CD14-positive monocyte (primary cell): ENCODE measurements around the gene HNRNPA2B1. TPM values are rescaled to one million over a fixed set of nuclear protein-coding genes. Genes with fewer than 3 reads are reported as not detected.

Experiments used
- DNase-seq, 3 donors: peaks; one replicate each; pipeline ENCODE4 v3.0.0-alpha.2; 2011 to 2022
- H2AFZ ChIP-seq: 2 replicates; pipeline ENCODE4 v1.6.0; 2012; ENCODE audit warnings: mild to moderate bottlenecking, low read depth, low read length, inconsistent platforms; ENCODE audit not compliant: insufficient read depth, poor library complexity, severe bottlenecking
- H3K27ac ChIP-seq, 2 donors: 1 replicate in 1 of 2; 2 replicates in 1 of 2; pipeline ENCODE4 v1.5.1; 2012 to 2013; ENCODE audit warnings: low read length in 2 of 2, control low read depth in 1 of 2, inconsistent platforms in 1 of 2, low read depth in 1 of 2, mild to moderate bottlenecking in 1 of 2
- H3K27me3 ChIP-seq, 2 donors: one replicate each; pipeline versions ENCODE4 v1.6.0 to v1.6.1; 2011 to 2013; ENCODE audit warnings: low read length in 2 of 2; ENCODE audit not compliant: control insufficient read depth in 2 of 2, insufficient read depth in 2 of 2
- H3K36me3 ChIP-seq, 2 donors: replicated peaks in 1 of 2; 1 replicate in 1 of 2; 2 replicates in 1 of 2; pipeline versions ENCODE4 v1.5.1 to v1.6.1; 2012 to 2013; ENCODE audit warnings: low read length in 2 of 2, control low read depth in 1 of 2, inconsistent platforms in 1 of 2, mild to moderate bottlenecking in 1 of 2; ENCODE audit not compliant: insufficient read depth in 2 of 2, control insufficient read depth in 1 of 2
- H3K4me1 ChIP-seq, 2 donors: 1 replicate in 1 of 2; 2 replicates in 1 of 2; pipeline versions ENCODE4 v1.5.1 to v1.6.1; 2012 to 2013; ENCODE audit warnings: low read length in 2 of 2, control low read depth in 1 of 2, inconsistent platforms in 1 of 2, mild to moderate bottlenecking in 1 of 2, moderate library complexity in 1 of 2; ENCODE audit not compliant: insufficient read depth in 2 of 2, control insufficient read depth in 1 of 2
- H3K4me2 ChIP-seq: replicated peaks from 2 replicates; pipeline ENCODE3; 2012; ENCODE audit warnings: low read length, moderate library complexity, mild to moderate bottlenecking; ENCODE audit not compliant: poor library complexity, severe bottlenecking; ENCODE audit errors: extremely low read depth
- H3K4me3 ChIP-seq, 3 experiments: fragments of 200-600 bp in 1 of 3; sonication (generic) in 1 of 3; replicated peaks in 1 of 3; 1 replicate in 2 of 3; 2 replicates in 1 of 3; pipeline ENCODE4 v1.5.1; 2011 to 2013; ENCODE audit warnings: low read length in 3 of 3, mild to moderate bottlenecking in 3 of 3, control low read depth in 2 of 3, low read depth in 2 of 3, inconsistent platforms in 1 of 3, moderate library complexity in 1 of 3
- H3K79me2 ChIP-seq: 2 replicates; pipeline ENCODE4 v1.6.0; 2012; ENCODE audit warnings: mild to moderate bottlenecking, control low read depth, inconsistent platforms, low read length, moderate library complexity; ENCODE audit not compliant: insufficient read depth
- H3K9ac ChIP-seq: 2 replicates; pipeline ENCODE4 v1.6.0; 2017; ENCODE audit warnings: low read length, mild to moderate bottlenecking; ENCODE audit not compliant: insufficient read depth, poor library complexity, severe bottlenecking
- H3K9me3 ChIP-seq, 2 donors: replicated peaks in 1 of 2; 1 replicate in 1 of 2; 2 replicates in 1 of 2; pipeline versions ENCODE4 v1.5.1 to v1.6.1; 2012 to 2013; ENCODE audit warnings: low read length in 2 of 2, control low read depth in 1 of 2; ENCODE audit not compliant: control insufficient read depth in 1 of 2, insufficient read depth in 1 of 2
- H4K20me1 ChIP-seq: 2 replicates; pipeline ENCODE4 v1.6.0; 2012; ENCODE audit warnings: mild to moderate bottlenecking, low read length, control low read depth, moderate library complexity; ENCODE audit not compliant: insufficient read depth
- H3K27ac Mint-ChIP-seq, 7 donors: one replicate each; pipeline ENCODE4 v1.8.0; 2020; ENCODE audit warnings: mild to moderate bottlenecking in 7 of 7, mixed read lengths in 7 of 7, moderate library complexity in 6 of 7, inconsistent platforms in 2 of 7
- H3K27me3 Mint-ChIP-seq, 3 donors: one replicate each; pipeline ENCODE4 v1.8.0; 2021 to 2022; ENCODE audit warnings: low read depth in 3 of 3, mild to moderate bottlenecking in 3 of 3, mixed read lengths in 3 of 3, moderate library complexity in 3 of 3, inconsistent platforms in 1 of 3
- H3K36me3 Mint-ChIP-seq, 2 donors: one replicate each; pipeline ENCODE4 v1.8.0; 2020; ENCODE audit warnings: mixed read lengths in 2 of 2, inconsistent platforms in 1 of 2, mild to moderate bottlenecking in 1 of 2
- H3K4me1 Mint-ChIP-seq: one replicate; pipeline ENCODE4 v1.8.0; 2020; ENCODE audit warnings: mild to moderate bottlenecking, mixed read lengths
- H3K4me3 Mint-ChIP-seq, 2 donors: one replicate each; pipeline ENCODE4 v1.8.0; 2020; ENCODE audit warnings: mild to moderate bottlenecking in 2 of 2, mixed read lengths in 2 of 2, moderate library complexity in 1 of 2
- H3K9me3 Mint-ChIP-seq, 7 donors: one replicate each; pipeline ENCODE4 v1.8.0; 2020 to 2022; ENCODE audit warnings: mixed read lengths in 7 of 7, mild to moderate bottlenecking in 6 of 7, moderate library complexity in 6 of 7, inconsistent platforms in 2 of 7
- CTCF ChIP-seq: fragments of 200-600 bp; IDR thresholded peaks from one replicate; pipeline ENCODE4 v1.8.0; 2022; ENCODE audit warnings: antibody characterized with exemption, mild to moderate bottlenecking
- WGBS: methylation state at CpG from one replicate; pipeline ENCODE4 v1.1.5; 2013; ENCODE audit warnings: missing lambda C conversion rate; ENCODE audit not compliant: insufficient coverage; 5-methylcytosine and 5-hydroxymethylcytosine counted together
- intact Hi-C, 2 donors: fragments of 100-400 bp; cut with micrococcal nuclease; formaldehyde crosslinking; loops; one replicate each; pipeline versions ENCODE4 v1.15.0 to v1.15.1; 2023
- polyA plus RNA-seq, 3 donors: library from polyadenylated mRNA; depleted of rRNA in 1 of 3; unstranded in 2 of 3; stranded (reverse) in 1 of 3; fragments of 300-500 nt in 2 of 3; fragments of >200 nt in 1 of 3; fragmentation: Illumina TruSeq in 2 of 3; gene quantifications; 1 replicate in 2 of 3; 2 replicates in 1 of 3; pipeline ENCODE4 v1.2.3, GENCODE V29; 2012 to 2021

The HNRNPA2B1 gene
- polyA plus RNA-seq, 3 donors: 249 to 391 (median 269) TPM

GRCh38 chr7:26167303-26167934, 33.1 kb downstream of the HNRNPA2B1 start:
- Histone ChIP-seq H3K79me2 (no peaks in the 10 kb centered on the region), H2AFZ (no peak overlapping the region), H4K20me1 (peaks cover 3% of the 10 kb centered on the region), H3K9me3 (no peaks in the 10 kb centered on the region), H3K27ac (no peak overlapping the region), H3K36me3 (peaks cover 0 to 3% of the 10 kb centered on the region in 2 donors), H3K4me1 (peaks cover 0 to 6% of the 10 kb centered on the region in 2 donors), H3K4me2 (no peak overlapping the region), H3K27me3 (no peaks in the 10 kb centered on the region), H3K9ac (no peak overlapping the region), H3K4me3 (no peak overlapping the region)
- intact Hi-C loops: no loop called here
- H3K9me3 Mint-ChIP-seq: peaks cover 0 to 6% (median 0%) of the 10 kb centered on the region in 7 donors
- WGBS: no CpG with 5 or more reads among the region's 3 CpGs
- peaks cover 10% of the 10 kb centered on the region for H3K4me1 Mint-ChIP-seq
- no peak overlapping the region for H3K4me3 Mint-ChIP-seq
- peaks cover 0 to 7% (median 0%) of the 10 kb centered on the region in 3 donors for H3K27me3 Mint-ChIP-seq
- no peak for TF ChIP-seq CTCF
- DNase-seq: no peak
- peaks cover 2 to 9% of the 10 kb centered on the region in 2 donors for H3K36me3 Mint-ChIP-seq
- H3K27ac Mint-ChIP-seq: no peak overlapping the region

- Mint-ChIP-seq H3K4me3 (no peak overlapping the region), H3K36me3 (peaks cover 2 to 9% of the 10 kb centered on the region in 2 donors), H3K27ac (peak overlapping the region in 2 of 7 donors; percentile 12 to 22), H3K4me1 (peaks cover 10% of the 10 kb centered on the region), H3K9me3 (peaks cover 0 to 6% (median 0%) of the 10 kb centered on the region in 7 donors), H3K27me3 (peaks cover 0 to 7% (median 0%) of the 10 kb centered on the region in 3 donors)
- no peak overlapping the region for H3K9ac ChIP-seq
- no peak for TF ChIP-seq CTCF
- no peaks in the 10 kb centered on the region for H3K27me3 ChIP-seq
- DNase-seq: peak in 1 of 3 donors; percentile 48
- no peak overlapping the region for H3K4me3 ChIP-seq
- no peak overlapping the region for H2AFZ ChIP-seq
- intact Hi-C loops: no loop called here
- 50% methylated on average over 2 of the region's 5 CpGs for WGBS
- H3K79me2 ChIP-seq: no peaks in the 10 kb centered on the region
- peaks cover 3% of the 10 kb centered on the region for H4K20me1 ChIP-seq
- peaks cover 0 to 3% of the 10 kb centered on the region in 2 donors for H3K36me3 ChIP-seq
- H3K9me3 ChIP-seq: no peaks in the 10 kb centered on the region
- no peak overlapping the region for H3K4me2 ChIP-seq
- no peak overlapping the region for H3K27ac ChIP-seq
- H3K4me1 ChIP-seq: peaks cover 0 to 6% of the 10 kb centered on the region in 2 donors
Observed at GRCh38 chr7:26166684-26167266, 33.8 kb downstream of the HNRNPA2B1 start.
